T follicular helper cell (primary cell): ENCODE measurements around the gene CA7.
"Not testable (repeated sequence)": the region's sequence is repeated elsewhere in the genome, so short reads cannot be mapped to it uniquely, and the experiment has no call there.

Experiments used
- DNase-seq: peaks from one replicate; pipeline ENCODE4 v3.0.0-alpha.2; 2020; ENCODE audit warnings: low read depth

CA7 gene

GRCh38 chr16:66846831-66847230 lies 2.6 kb downstream of the CA7 start:
- no peak for DNase-seq

- DNase-seq, result no peak
These were observed 3.4 kb downstream of the CA7 start for GRCh38 chr16:66847533-66848067.

- no peak for DNase-seq
These were observed 4.0 kb downstream of the CA7 start for GRCh38 chr16:66848172-66848571.

- no peak for DNase-seq
These were observed 4.8 kb downstream of the CA7 start for GRCh38 chr16:66849021-66849420.

DNA sequence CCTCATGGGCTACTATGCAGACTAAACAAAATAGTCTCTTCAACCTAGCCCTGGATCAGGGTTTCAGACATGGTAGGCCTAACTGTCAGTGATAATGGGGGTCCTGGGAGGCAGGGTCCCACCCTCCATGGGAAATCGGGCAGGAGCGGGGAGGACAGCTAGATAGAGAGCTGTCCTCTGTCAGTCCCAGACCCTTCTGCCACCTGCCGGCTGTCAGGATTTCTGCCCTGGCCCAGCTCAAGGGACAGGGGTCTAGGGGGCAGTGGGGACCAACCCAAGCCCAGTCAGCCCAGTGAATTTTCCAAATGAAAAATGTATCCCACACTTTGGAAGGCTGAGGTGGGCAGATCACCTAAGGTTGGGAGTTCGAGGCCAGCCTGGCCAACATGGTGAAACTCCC lies 5.3 kb downstream of the CA7 start:
- no peak for DNase-seq

DNA sequence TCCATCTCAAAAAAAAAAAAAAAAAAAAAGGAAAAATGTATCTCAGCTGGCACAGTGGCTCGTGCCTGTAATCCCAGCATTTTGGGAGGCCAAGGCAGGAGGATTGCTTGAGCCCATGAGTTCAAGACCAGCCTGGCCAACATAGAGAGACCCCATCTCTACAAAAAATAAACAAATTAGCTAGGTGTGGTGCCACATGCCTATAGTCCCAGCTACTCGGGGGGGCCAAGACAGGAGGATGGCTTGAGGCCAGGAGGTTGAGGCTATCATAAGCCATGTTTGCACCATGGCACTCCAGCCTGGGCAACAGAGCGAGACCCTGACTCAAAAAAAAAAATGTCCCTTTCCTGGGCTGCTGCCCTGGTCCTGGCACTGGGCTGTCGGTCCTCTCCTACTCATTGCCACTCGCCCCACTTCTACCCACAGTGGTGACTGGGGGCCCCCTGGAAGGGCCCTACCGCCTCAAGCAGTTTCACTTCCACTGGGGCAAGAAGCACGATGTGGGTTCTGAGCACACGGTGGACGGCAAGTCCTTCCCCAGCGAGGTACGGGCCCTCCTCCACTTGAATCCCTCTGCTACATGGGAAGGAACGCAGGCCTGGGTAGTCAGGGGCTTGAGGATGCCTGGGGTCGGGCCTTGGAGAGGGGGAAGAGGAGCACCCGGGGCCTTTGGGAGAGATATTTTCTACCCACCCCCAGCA lies 6.1 kb downstream of the CA7 start:
- no peak for DNase-seq

DNA sequence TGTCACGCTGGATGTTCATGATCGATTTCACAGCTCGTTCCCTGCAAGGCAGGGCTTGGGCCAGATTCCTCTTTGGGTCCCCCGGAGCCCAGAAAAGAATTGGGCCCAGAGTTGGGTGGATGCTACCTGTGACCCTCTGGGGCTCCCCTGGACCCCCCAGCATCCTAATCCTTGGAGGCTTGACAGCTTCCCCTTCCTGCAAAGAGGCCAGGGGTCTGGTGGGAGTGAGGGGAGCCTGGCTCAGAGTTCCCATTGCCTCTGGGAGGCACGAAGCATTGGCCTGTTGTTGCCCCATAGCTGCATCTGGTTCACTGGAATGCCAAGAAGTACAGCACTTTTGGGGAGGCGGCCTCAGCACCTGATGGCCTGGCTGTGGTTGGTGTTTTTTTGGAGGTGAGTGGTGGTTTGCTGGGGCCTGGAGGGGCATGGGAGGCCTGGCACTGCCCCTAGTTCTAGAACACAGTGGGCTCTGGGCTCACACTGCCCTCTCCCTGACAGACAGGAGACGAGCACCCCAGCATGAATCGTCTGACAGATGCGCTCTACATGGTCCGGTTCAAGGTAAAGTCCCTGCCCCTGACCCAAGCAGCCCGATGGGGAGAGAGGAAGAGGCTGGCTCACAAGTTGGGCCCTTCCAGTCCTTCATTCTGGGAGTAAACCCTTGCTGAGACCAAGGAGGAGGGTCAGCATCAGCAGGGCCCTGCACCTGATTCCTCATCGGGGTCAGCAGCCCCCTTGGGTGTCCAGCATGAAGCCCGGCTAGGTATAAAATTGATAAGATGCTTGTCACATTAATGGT lies 7.2 kb downstream of the CA7 start:
- no peak for DNase-seq

DNA sequence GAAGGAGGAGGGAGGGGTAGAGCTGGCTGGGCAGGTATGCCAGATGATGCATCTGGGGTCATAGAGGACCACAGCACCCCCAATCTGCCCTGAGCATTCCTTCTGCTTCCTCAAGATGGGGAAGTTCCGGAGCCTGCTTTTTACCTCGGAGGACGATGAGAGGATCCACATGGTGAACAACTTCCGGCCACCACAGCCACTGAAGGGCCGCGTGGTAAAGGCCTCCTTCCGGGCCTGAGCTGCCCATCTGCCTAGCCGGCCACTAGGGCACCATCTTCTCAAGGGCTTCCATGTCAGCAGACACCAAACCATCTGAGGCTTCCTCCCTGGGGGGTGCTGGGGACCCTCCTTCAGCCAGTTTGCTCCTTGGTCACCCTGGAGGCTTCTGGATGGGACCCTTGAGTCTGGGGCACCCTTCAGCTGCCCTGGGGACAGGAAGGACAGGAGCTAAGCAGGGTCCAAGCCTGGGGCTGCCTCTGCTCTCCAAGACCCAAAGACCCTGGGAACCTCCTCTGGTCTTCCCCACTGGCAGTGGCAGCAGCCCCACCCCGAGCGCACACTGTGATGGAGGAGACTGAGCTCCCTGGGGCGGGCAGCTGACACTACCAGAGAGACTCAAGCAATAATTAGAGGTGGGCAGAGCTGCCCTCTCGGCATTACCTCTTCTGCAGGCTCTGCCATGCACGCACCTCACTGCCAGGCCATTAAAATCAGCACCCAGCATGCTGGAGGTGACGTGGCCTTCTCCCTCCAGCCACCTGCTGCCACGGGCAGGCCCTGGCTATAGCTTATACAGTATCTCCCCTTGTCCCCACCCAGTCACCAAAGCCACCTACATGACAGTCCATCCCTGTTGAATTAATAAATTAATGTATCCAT lies 9.3 kb downstream of the CA7 start:
- DNase-seq, result no peak

DNA sequence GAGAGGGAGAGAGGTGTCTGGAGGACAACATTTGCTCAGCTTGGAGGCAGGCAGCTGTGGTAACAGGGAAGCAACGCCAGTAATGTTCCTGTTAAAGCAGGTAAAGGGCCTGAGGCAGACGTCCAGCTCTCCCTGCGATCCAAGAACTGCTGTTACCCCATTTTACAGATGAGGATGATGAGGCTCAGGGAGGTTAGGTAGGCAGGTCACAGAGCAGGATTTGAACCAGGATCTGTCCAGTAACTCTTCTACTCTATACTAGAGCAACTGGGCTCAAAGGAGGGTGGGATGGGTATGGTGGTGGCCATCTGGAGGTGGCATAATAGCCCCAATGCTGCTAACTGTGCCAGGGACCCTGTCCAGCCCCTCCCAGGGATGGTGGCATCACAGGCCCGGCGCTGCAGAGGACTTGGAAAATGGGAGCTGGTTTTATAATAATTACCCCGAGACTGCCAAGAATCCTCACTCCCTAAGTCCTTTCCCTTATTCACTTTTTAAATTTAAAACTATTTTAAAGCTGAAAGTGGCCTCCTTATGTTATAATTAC lies 12.0 kb downstream of the CA7 start:
- DNase-seq, result no peak

DNA sequence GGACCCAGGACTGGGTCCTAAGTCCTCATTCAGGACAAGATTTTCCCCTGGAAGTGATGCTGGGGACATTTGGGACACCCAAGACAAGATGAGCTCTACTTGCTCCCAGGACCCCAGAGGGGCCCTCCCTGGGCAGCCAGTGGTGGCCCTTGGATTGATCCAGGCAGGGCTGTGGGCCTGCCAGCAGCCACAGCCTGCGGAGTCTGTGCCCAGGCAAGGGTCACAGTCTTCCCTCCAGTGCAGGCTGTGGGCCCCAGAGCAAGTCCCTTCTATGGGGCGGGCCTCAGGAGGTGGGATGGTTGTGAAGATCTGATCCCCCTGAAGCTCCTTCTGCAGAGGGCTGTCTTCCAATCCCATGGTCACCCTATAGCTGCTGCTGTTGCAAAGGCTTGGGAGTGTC lies 12.6 kb downstream of the CA7 start:
- no peak for DNase-seq

DNA sequence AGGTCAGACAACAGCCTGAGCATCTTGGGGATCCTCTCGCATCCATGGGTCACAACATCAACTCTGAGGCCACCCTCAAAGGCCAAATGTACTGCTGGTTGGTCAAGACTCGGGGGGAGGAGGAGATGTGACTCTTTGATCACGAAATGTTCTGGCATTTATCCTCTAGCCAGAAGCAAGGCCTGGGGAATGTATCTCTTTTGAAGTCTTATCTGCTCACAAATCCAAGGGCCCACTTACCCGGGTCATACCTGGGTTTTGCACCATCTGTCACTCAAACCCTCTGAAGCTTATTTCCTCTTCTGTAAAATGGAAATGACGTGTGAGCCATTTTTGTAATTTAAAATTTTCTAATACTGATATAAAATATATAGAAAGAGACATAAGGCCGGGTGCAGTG lies 13.2 kb downstream of the CA7 start:
- no peak for DNase-seq

DNA sequence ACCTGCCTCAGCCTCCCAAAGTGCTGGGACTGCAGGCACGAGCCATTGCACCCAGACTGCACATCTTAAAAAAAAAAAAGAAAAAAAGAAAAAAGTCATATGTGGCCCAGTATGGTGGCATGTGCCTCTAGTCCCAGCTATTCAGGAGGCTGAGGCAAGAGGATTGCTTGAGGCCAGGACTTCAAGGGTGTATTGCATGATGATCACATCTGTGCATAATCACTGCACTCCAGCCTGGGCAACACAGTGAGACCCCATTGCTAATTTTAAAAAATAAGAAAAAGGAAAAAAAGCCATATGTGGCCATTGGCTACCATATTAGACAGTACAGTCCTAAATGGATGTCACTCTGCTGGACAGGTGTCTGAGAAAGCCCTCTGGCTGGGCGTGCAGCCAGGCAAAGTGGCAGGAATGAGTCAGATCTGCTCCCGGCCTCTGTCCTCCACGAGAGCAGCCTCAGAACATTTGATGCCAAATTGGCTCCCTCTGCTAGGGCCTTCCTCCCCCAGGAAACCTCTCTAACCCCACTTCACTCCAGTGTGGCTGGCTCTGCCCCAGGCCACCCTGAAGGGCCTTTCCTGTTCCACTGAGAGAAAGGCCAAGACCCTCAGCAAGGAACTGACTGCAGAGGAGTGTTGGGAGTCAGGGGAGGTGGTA lies 14.7 kb downstream of the CA7 start:
- no peak for DNase-seq

- DNase-seq, result no peak
These were observed 15.3 kb downstream of the CA7 start for GRCh38 chr16:66859397-66860068.

GRCh38 chr16:66862023-66862520 lies 17.9 kb downstream of the CA7 start:
- no peak for DNase-seq

DNA sequence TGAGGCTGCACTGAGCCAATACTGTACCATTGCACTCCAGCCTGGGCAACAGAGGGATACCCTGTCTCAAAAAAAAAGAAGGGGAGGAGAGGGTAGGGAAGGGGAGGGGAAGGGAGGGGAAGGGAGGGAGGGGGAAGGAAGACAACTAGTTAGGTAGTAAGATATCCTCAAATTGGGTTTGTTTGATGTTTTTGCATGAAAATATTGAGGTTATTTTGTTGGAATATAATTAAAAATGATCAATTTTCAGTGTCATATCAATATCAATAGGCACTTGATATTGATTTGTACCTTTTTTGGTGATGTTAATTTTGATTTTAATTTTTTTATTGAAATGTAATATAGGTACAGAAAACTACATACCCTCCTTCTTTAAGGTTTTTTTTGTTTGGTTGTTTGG lies 19.5 kb downstream of the CA7 start:
- no peak for DNase-seq

DNA sequence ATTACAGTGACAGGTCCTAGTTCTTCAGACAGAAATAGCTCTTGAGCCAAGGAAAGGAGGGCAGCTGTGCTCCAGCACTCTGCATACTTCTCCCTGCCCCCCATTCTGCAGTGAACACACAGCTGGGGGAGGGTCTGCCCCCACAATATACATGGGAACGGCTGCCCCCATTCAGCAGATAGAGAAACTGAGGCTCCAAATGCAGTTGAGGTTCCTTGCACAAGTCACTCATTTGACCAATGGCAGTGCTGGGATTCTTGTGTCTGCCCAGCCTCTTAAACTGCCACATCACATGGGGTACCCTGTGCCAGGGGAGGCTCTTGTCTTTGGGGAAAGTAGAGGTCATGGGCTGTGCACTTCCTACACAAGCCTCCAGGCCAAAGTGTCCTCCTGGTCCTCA lies 25.2 kb downstream of the CA7 start:
- DNase-seq, result no peak

GRCh38 chr16:66871363-66871762 lies 27.1 kb downstream of the CA7 start:
- not testable (repeated sequence) for DNase-seq

DNA sequence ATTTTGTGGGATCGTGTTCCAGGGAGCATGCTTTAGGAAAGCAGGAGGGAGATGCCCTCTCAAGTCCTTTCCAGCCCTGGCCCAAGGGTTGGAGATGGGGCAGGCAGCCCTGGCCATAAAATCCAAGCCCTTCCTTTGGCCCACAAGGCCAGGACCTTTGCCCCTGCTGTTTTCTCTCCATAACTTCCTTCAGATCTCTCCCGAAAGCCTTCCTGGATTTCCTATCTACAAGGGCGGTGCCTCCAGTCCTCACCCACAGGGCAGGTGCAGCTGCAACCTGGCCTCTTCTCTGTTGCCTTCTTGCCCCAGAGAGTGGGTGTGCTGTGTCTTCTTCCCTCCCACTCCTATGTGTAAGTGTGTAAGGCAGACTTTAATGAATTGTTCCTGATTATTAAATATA lies 27.6 kb downstream of the CA7 start:
- no peak for DNase-seq

- no peak for DNase-seq
These were observed 28.3 kb downstream of the CA7 start for GRCh38 chr16:66872559-66872942.

DNA sequence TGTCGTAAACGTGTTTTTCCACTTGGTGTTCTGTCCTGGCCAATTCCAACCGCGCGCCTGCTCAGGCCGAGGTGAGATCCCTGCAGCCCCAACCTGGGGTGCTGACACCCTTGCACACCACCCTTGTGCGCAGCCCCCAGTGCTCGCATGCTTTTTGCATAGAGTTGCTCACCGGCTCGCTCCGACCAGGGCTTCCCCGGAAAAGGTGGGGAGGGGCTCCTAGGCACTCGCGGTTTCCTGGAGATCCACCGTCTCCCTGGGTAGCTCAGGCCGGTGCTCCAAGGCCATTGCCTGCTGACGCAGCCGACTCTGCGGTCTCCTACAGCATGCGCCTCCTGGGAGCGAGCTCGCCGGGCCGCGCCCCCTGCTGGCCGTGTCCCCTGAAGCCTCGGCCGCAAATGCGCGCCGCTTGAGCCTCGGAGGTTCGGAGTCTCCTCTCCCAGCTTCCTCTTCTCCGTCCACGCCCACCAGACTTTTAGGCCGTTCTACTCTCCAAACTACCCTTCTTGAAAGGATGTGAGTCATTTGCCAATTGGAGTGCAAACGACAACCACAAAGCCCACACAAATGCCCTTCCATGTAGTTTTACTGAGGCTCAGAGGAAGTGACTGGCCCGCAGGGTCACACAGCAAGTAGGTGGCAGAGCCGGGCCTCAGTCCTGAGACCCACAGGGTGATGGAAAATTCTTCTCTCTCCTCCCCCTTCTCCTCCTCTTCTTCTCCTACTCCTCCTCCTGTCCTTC lies 28.9 kb downstream of the CA7 start:
- DNase-seq, result peak; percentile 69
